GM18867 (cell line): ENCODE measurements around the gene DZIP1L.

ENCODE experiments used
- ATAC-seq: cut with Tn5 transposase; IDR thresholded peaks from one replicate; pipeline ENCODE4 v1.9.1; 2021; ENCODE audit warnings: mild to moderate bottlenecking, moderate library complexity; ENCODE audit not compliant: unreplicated experiment

The DZIP1L gene

DNA sequence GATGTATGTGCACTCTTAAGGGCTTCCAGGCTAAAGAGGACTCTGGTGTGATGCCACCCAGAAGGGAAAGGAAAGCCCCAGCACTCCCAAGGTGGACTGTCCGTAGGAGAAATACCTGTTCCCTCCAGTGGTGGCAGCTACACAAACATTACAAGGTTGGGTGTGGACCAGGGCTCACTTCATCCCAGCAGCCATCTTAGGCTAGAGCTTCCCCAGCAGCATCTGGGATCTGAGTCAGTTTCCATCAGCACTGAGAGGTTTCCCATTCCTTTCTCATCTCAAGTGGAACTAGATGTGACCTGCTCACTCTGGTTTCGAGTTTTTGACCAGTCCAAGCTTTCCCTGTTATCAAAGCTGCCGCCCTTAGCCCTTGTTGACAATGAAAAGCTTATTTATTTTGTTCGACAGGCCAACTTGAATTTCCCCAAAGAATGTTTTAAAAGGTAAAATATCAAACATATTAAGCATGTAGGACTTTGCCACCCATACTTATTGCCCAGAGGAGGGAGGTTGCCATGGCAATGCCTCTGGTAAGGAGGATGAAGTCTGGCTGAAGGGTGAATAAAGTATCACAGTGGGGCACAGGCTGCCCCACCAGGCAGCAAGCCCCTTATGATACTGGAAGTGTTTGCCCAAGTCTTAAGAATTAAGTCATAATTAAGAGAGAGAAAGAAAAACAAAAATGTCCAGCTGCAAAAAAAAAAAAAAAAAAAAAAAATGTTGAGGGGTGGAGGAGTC, 76.5 kb downstream of the DZIP1L start:
- ATAC-seq = no peak

DNA sequence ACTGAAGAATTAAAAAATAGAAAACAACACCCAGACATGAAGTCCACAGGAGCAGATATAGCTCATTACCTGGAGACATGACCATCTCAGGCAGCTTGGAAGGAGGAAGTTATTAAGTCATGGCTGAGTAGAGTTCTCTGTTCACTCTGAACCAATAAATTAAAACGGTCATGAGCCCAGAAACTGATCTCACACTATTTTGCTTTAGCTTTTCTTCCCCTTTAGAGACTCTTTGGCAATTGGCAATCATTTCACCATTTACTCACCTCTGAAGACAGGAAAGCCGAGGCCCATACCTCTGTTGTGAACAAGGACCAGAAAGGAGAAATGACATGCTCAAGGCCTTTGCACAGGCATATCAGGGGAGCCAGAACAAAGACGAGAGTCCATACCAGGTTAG, 78.8 kb downstream of the DZIP1L start:
- no peak for ATAC-seq

DNA sequence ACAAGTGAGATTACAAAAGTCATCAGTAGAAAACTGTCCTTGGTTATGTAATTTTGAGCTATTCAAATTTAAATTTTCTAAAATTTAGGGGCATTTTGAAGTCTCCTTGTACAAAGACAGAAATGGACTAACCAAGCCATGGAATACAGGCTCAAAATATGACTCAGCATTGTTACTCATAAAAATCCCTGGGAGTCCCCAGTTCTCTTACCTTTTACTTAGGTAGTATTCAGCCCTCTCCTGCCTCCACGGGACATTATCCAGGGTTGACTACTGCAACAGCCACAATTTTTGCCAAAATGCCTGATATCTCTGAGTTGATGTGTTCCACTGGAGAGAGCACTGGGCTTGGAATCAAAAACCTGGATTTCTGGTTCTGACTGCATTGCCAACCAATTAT, 80.5 kb downstream of the DZIP1L start:
- no peak for ATAC-seq

DNA sequence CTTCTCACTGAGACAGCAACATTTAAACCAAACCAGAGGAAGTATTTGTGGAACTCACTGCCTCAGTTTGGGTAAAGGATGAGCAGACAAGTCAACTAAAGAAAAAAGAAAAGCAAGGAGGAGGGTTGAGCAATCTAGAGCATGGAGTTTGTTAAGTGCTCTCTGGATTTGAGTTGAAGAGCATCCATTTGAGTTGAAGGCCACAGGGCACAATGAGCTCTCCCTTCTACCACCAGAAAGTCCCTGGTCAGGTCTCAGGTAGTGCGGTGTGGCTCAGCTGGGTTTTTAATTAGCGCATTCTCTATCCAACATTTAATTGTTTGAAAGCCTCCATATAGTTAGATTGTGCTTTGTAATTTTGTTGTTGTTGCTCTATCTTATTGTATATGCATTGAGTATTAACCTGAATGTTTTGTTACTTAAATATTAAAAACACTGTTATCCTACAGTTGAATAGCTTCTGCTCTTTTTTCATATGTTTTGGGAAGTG, 82.2 kb downstream of the DZIP1L start:
- ATAC-seq = peak; percentile 14

DNA sequence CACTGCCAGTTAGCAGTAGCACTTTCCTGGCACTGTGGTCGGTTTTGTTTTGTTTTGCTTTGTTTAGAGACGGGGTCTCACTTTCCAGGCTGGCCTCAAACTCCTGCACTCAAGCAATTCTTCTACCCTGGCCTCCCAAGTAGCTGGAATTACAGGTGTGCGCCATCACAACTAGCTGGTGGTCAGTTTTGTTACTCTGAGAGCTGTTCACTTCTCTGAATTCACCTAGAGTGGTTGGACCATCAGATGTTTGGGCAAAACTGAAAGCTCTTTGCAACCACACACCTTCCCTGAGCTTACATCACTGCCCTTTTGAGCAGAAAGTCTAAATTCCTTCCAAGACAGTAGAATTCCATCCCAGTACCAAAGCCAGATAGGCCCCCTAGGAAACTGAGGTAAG, 82.8 kb downstream of the DZIP1L start:
- peak; percentile 67 for ATAC-seq

DNA sequence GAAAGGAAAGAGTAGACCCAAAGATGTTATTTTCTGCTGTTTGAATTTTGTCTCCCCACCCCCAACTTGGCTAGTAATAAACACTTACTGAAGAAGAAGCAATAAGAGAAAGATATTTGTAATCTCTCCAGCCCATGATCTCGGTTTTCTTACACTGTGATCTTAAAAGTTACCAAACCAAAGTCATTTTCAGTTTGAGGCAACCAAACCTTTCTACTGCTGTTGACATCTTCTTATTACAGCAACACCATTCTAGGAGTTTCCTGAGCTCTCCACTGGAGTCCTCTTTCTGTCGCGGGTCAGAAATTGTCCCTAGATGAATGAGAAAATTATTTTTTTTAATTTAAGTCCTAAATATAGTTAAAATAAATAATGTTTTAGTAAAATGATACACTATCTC, 83.9 kb downstream of the DZIP1L start:
- ATAC-seq = no peak

DNA sequence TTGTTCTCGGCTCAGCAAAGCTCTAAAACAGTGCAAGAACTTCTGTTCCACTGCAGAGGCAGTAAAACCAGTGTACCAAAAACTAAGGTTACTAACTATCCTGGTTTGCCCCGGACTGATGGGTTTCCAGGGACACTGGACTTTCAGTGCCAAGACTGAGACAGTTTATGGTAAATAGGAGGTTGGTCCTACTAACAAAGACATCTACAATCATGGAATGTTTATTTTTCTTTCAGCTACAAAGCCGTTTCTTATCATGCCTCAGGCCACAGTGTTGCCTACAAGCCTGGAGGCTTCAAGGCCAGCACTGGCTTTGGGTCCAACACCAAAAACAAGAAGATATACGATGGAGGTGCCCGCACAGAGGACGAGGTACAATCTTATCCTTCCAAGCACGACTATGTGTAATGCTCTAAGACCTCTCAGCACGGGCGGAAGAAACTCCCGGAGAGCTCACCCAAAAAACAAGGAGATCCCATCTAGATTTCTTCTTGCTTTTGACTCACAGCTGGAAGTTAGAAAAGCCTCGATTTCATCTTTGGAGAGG, 84.6 kb downstream of the DZIP1L start:
- no peak for ATAC-seq

DNA sequence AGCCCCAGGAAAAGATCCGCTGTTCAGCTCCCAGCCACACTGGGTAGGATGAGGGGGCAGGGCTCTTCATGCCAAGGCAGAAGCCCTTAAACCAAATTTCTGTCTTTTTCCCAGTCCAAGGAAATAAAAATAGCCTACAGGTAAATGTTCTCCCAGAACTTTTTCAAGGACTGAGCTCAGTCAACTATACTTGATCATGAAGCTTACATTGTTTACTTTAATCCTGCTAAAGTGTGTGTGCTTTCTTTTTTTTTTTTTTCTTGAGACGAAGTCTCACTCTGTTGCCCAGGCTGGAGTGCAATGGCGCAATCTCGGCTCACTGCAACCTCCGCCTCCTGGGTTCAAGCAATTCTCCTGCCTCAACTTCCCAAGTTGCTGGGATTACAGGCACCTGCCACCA, 87.6 kb downstream of the DZIP1L start:
- no peak for ATAC-seq

DNA sequence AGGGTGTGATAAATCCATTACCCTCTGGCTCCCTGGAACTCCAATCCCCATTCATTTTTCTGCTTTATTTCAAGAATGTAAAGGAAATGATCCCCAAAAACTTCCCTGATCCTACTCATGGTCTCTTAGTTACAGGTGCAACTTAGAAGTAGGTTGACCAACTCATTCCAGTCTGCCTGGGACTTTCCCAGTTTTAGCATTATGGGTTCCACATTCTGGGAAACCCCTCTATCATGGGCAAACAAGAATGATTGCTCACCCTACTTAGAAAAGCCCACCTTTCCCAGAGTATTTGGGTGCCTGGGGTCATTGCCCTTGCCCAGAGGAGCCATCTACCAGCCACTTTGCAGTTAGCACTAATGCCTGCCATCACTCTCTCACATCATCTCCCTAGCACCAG, 89.9 kb downstream of the DZIP1L start:
- ATAC-seq = no peak

DNA sequence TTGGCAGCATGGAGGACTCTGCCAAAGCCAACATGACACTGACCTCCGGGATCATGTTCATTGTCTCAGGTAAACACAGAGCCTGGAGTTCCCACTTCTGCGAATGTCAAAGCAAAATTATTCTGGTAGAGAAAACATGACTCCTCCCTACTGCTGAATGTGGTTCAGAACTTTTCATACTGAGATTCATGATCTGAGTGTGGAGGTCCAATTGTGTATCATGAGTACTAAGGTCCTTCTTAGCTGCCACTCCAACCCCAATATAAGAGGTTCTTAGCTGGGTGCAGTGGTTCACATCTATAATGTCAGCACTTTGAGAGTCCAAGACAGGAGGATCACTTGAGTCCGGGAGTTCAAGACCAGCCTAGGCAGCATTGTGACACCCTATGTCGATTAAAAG, 91.7 kb downstream of the DZIP1L start:
- no peak for ATAC-seq

DNA sequence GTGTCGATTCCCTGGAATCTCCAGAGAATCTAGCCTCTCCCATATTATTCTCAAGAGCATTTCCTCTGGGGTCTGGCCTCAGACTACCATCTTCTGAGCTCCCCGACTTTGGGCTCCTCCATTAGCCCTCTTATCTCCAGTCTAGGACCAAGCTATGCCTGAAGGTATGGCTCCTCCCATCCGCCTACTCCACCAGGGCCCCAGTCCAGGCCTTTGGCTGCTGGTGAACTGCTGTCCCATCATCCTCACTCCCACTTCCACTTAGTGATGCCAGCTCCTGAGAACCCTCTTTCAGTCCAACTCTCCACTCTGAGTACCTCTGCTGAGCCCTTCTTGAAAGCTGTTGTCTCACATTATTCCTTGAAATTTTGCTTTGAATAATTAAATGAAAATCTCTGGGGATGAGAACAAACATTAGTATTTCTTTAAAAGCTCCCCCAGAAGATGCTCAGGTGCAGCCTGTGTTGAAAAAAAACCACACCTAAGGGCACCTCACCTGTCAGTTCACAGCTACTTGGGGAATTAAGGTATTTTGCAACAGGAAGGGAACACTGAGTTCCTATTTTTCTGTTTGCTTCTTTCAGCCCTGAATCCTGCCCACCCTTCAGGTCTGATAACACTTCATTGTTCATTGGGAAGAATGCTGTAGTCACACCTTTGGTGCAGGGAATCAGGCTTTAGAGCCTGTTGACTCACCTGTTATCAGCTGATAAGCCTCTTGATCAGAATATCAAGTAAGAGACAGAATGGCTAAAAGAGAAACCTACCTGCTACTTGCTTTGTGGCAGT, 95.9 kb downstream of the DZIP1L start:
- no peak for ATAC-seq

DNA sequence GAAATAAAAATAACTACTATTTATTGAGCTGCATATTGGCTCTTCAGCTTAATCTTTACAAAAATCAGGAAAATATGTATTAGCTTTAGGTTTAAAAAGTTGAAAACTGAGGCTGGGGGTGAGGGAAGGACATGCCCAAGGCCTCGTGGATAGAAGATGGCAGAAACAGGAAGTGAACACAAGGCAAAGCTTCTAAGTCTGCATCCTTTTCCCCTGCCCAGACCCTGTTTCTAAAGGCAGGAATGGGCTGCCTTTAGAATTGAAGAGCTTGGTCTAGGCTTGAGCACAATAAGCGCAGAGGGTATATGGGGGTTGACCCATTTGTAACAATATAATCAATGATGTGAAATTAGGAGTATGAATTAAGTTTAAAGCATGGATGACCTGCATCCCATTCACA, 99.3 kb downstream of the DZIP1L start:
- ATAC-seq = no peak

DNA sequence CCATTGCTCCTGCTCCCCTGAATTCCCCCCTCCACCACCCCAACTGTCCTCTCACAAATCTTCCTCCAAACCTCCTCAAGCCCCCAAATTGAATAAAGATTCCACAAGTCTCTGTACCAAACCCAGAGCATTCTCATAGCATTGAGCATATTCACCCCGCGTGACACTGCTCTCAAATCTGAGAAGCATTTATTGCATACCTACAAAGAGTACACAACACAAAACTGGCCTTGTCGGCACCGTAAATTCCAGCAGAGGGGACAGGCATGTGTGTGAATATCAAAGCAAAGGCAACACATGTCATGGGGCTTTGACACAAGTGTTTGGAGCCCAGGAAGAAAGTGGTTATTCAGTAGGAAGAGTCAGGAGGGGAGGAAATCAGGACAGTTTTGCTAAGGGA, 102.9 kb downstream of the DZIP1L start:
- ATAC-seq = no peak
